K562 (cell line): ENCODE data around the gene CPSF6. TPM values are rescaled to one million over a fixed set of nuclear protein-coding genes. Genes with fewer than 3 reads are reported as not detected.
A peak's percentile ranks its signal among the peaks of the same experiment; 100 is the strongest.

Experiments
- ATAC-seq: fragments of 200-7000 bp; cut with Tn5 transposase; 3 replicates; pipeline ENCODE4 v1.9.1; 2020; ENCODE audit warnings: moderate library complexity
- BruUV-seq: library from RNA; stranded (reverse); fragments of 400-500 nt; replicated peaks from 2 replicates; lab custom pipeline; 2021; lab: Mats Ljungman, UMichigan
- CTCF ChIA-PET: fragments of 300-600 bp; formaldehyde crosslinking; extraction: SDS; loops from one replicate; lab custom pipeline; 2021; ENCODE audit warnings: low intra/inter-chr PET ratio; lab: Yijun Ruan, JAX
- POLR2A ChIA-PET: fragments of 300-600, 350-650 bp; sonication (Branson Sonifier 250); formaldehyde crosslinking; extraction: SDS; loops from one replicate; lab custom pipeline; 2021; ENCODE audit warnings: antibody characterized with exemption, inconsistent platforms; lab: Yijun Ruan, JAX
- DNase-seq, 4 experiments: peaks; one replicate each; pipeline versions ENCODE4 v3.0.0 to v3.0.0-alpha.2; 2011 to 2018; ENCODE audit warnings: low spot score in 3 of 4, mixed read lengths in 3 of 4; ENCODE audit errors: extremely low read depth in 1 of 4
- FAIRE-seq: peaks from 2 replicates; lab custom pipeline; 2011; peaks lifted over from hg19 to GRCh38; lab: Jason Lieb, UNC
- H2AFZ ChIP-seq: 2 replicates; pipeline ENCODE4 v1.6.0; 2011; ENCODE audit warnings: low read depth, low read length, control low read depth, inconsistent platforms
- H3K27ac ChIP-seq: fragments of 200-600 bp; 3 replicates; pipeline ENCODE4 v1.8.0; 2011; ENCODE audit warnings: low read depth, mild to moderate bottlenecking, control low read depth, inconsistent platforms, low read length, moderate library complexity, mixed read lengths; ENCODE audit errors: extremely low read depth
- H3K27me3 ChIP-seq, 2 experiments: fragments of 300-600 bp in 1 of 2; 2 replicates in 1 of 2; 3 replicates in 1 of 2; pipeline versions ENCODE4 v1.6.0 to v1.8.0; 2011; ENCODE audit warnings: inconsistent platforms in 2 of 2, low read length in 2 of 2, mild to moderate bottlenecking in 1 of 2, mixed read lengths in 1 of 2, moderate library complexity in 1 of 2; ENCODE audit not compliant: control insufficient read depth in 2 of 2, insufficient read depth in 2 of 2
- H3K36me3 ChIP-seq: fragments of 300-600 bp; 3 replicates; pipeline ENCODE4 v1.8.0; 2011; ENCODE audit warnings: mild to moderate bottlenecking, low read length, inconsistent platforms; ENCODE audit not compliant: control insufficient read depth, insufficient read depth
- H3K4me1 ChIP-seq, 2 experiments: fragments of 200-600 bp in 1 of 2; replicated peaks in 1 of 2; 2 replicates in 1 of 2; 3 replicates in 1 of 2; pipeline versions ENCODE4 v1.5.1 to v1.8.0; 2011; ENCODE audit warnings: inconsistent platforms in 2 of 2, low read length in 2 of 2, mild to moderate bottlenecking in 1 of 2, mixed read lengths in 1 of 2, moderate library complexity in 1 of 2; ENCODE audit not compliant: control insufficient read depth in 2 of 2, insufficient read depth in 2 of 2
- H3K4me2 ChIP-seq: 2 replicates; pipeline ENCODE4 v1.6.1; 2011; ENCODE audit warnings: low read length, control low read depth, inconsistent platforms, mixed read lengths; ENCODE audit not compliant: insufficient read depth
- H3K4me3 ChIP-seq: fragments of 200-600 bp; sonication (generic), shearing (Covaris generic); 2 replicates; pipeline ENCODE4 v1.5.1; 2016; ENCODE audit warnings: control low read depth, inconsistent platforms
- H3K79me2 ChIP-seq: fragments of 200-600 bp; 3 replicates; pipeline ENCODE4 v1.8.0; 2011; ENCODE audit warnings: low read length, inconsistent platforms; ENCODE audit not compliant: control insufficient read depth, insufficient read depth
- H3K9ac ChIP-seq, 2 experiments: 2 replicates each; pipeline versions ENCODE4 v1.6.0 to v1.6.1; 2011; ENCODE audit warnings: low read depth in 2 of 2, low read length in 2 of 2, control low read depth in 1 of 2, inconsistent platforms in 1 of 2, mild to moderate bottlenecking in 1 of 2, mixed read lengths in 1 of 2; ENCODE audit not compliant: insufficient read depth in 1 of 2
- H3K9me1 ChIP-seq: one replicate; pipeline ENCODE4 v1.6.0; 2011; ENCODE audit warnings: inconsistent platforms, mild to moderate bottlenecking, low read length, moderate library complexity; ENCODE audit not compliant: control insufficient read depth, insufficient read depth
- H3K9me3 ChIP-seq: replicated peaks from 2 replicates; pipeline ENCODE4 v1.5.1; 2011; ENCODE audit warnings: low read depth, low read length, inconsistent platforms; ENCODE audit not compliant: control insufficient read depth, insufficient read depth
- H4K20me1 ChIP-seq: replicated peaks from 2 replicates; pipeline ENCODE4 v1.6.1; 2011; ENCODE audit warnings: low read length, inconsistent platforms, mixed read lengths; ENCODE audit not compliant: control insufficient read depth, insufficient read depth
- ELF2 ChIP-seq: fragments of 250-450 bp; sonication (Bioruptor Pico); IDR thresholded peaks from 2 replicates; pipeline ENCODE4 v1.5.0; 2021; ENCODE audit warnings: mild to moderate bottlenecking
- HNRNPL ChIP-seq: fragments of 200-400 bp; formaldehyde crosslinking; IDR thresholded peaks from 2 replicates; pipeline ENCODE4 v1.6.1; 2017; ENCODE audit warnings: low read depth, mild to moderate bottlenecking, low read length
- HNRNPLL ChIP-seq: fragments of 200-400 bp; formaldehyde crosslinking; IDR thresholded peaks from 2 replicates; pipeline ENCODE4 v1.6.1; 2017; ENCODE audit warnings: low read length, low read depth, mild to moderate bottlenecking; ENCODE audit not compliant: poor library complexity, severe bottlenecking
- NELFE ChIP-seq: IDR thresholded peaks from 2 replicates; pipeline ENCODE4 v1.6.1; 2011; ENCODE audit warnings: mild to moderate bottlenecking; ENCODE audit not compliant: insufficient read depth, insufficient read length
- RFX1 ChIP-seq: fragments of 450-650 bp; IDR thresholded peaks from 2 replicates; pipeline ENCODE4 v1.6.1; 2016; ENCODE audit warnings: mild to moderate bottlenecking, moderate library complexity
- RNF2 ChIP-seq: sonication (generic); IDR thresholded peaks from 2 replicates; pipeline ENCODE4 v1.6.1; 2016
- STAT5A ChIP-seq: IDR thresholded peaks from 2 replicates; pipeline ENCODE4 v1.6.1; 2012; ENCODE audit warnings: low read length, inconsistent platforms, borderline replicate concordance
- ZNF384 ChIP-seq: IDR thresholded peaks from 2 replicates; pipeline ENCODE4 v1.6.1; 2012; ENCODE audit warnings: low read depth, low read length, improper control_type of control experiment
- ZZZ3 ChIP-seq: fragments of 450-650 bp; IDR thresholded peaks from 2 replicates; pipeline ENCODE4 v1.6.1; 2016; ENCODE audit warnings: antibody characterized with exemption, mild to moderate bottlenecking, moderate library complexity
- WGBS: fragments of 100-300 bp; shearing (Covaris generic); methylation state at CpG from one replicate; pipeline ENCODE4 v1.1.6; 2016; ENCODE audit warnings: low coverage, mixed read lengths; ENCODE audit not compliant: insufficient coverage; ENCODE audit errors: missing lambda C conversion rate; 5-methylcytosine and 5-hydroxymethylcytosine counted together
- in situ Hi-C: fragments of 300-500 bp; cut with MboI; formaldehyde crosslinking; loops from 4 replicates; pipeline ENCODE4 v1.15.0; 2018; ENCODE audit warnings: inconsistent platforms, mixed read lengths
- intact Hi-C: fragments of 100-400 bp; cut with micrococcal nuclease; formaldehyde crosslinking; loops from 2 replicates; pipeline ENCODE4 v1.14.2; 2022
- polyA plus RNA-seq, 8 experiments: library from polyadenylated mRNA; depleted of rRNA in 4 of 8; stranded (reverse) in 5 of 8; unstranded in 3 of 8; fragments of >200 nt; fragmentation: Nextera tagmentation in 2 of 8; fragmentation: Illumina TruSeq in 1 of 8; extraction: Ambion mirVana in 2 of 8; extraction: Trizol in 1 of 8; gene quantifications; 2 replicates each; pipeline versions ENCODE4 v1.2.1 to v1.2.3, GENCODE V29; 2011 to 2014; ENCODE audit warnings: inconsistent platforms in 1 of 8, missing spikeins in 1 of 8
- total RNA-seq, 7 experiments: library from RNA; depleted of rRNA in 6 of 7; stranded (reverse); fragments of >200 nt in 6 of 7; fragmentation: Illumina TruSeq in 2 of 7; extraction: Trizol in 2 of 7; gene quantifications; 2 replicates each; pipeline versions ENCODE4 v1.2.1 to v1.2.3, GENCODE V29; 2011 to 2021; ENCODE audit warnings: low replicate concordance in 1 of 7

CPSF6 gene
- total and polyA plus RNA-seq, 9 of the 15 experiments (the other 6 are each of a cell fraction or from before 2014, with no cell fraction given) = 34.3 to 129 (median 77.8) TPM

GRCh38 chr12:69269736-69270135 lies 30.4 kb downstream of the CPSF6 start:
- BruUV-seq = no TSS peak
- H4K20me1 ChIP-seq = no peaks in the 10 kb centered on the region
- TF ChIP-seq HNRNPLL (no peak), HNRNPL (no peak), ZZZ3 (no peak), STAT5A (no peak), RFX1 (peak; percentile 27; the same call in 1 of the 2 replicates), NELFE (no peak), ELF2 (CRISPR knock-in tag) (no peak), RNF2 (no peak), ZNF384 (no peak)
- no peaks in the 10 kb centered on the region for H3K79me2 ChIP-seq
- H3K4me1 ChIP-seq = no peaks in the 10 kb centered on the region
- H3K27ac ChIP-seq = no peak overlapping the region
- no peak overlapping the region for H3K9ac ChIP-seq
- FAIRE-seq (no peak), ATAC-seq (no peak), DNase-seq (no peak)
- no peaks in the 10 kb centered on the region for H3K9me1 ChIP-seq
- ChIA-PET CTCF (no interaction called here), POLR2A (no interaction called here)
- H3K27me3 ChIP-seq = no peaks in the 10 kb centered on the region
- WGBS = 70% methylated on average over 2 of the region's 2 CpGs
- H2AFZ ChIP-seq = no peak overlapping the region
- in situ Hi-C loops (no loop called here), intact Hi-C loops (no loop called here)
- H3K4me2 ChIP-seq = no peak overlapping the region
- no peaks in the 10 kb centered on the region for H3K9me3 ChIP-seq
- H3K4me3 ChIP-seq = no peak overlapping the region
- peaks cover 60% of the 10 kb centered on the region; the same call in 2 of the 3 replicates for H3K36me3 ChIP-seq
